HCT116 (cell line): ENCODE measurements around the gene ZDHHC14. TPM values are rescaled to one million over a fixed set of nuclear protein-coding genes. Genes with fewer than 3 reads are reported as not detected.

Source experiments
- ATAC-seq: fragments of 200-7000 bp; cut with Tn5 transposase; 2 replicates; pipeline ENCODE4 v1.9.1; 2020; ENCODE audit warnings: mild to moderate bottlenecking, moderate library complexity
- BruUV-seq: library from RNA; stranded (reverse); fragments of 400-500 nt; replicated peaks from 2 replicates; lab custom pipeline; 2021; lab: Mats Ljungman, UMichigan
- CTCF ChIA-PET: fragments of 300-600 bp; sonication (Branson Sonifier 250); formaldehyde crosslinking; loops from one replicate; lab custom pipeline; 2021; ENCODE audit warnings: antibody characterized with exemption; lab: Charles Lee
- POLR2A ChIA-PET: fragments of 300-600, 350-600 bp; sonication (Branson Sonifier 250); formaldehyde crosslinking; loops from one replicate; lab custom pipeline; 2021; ENCODE audit warnings: antibody characterized with exemption; lab: Charles Lee
- RAD21 ChIA-PET, 2 experiments: fragments of 300-600 bp; sonication (Branson Sonifier 250); formaldehyde crosslinking; loops; one replicate each; lab custom pipeline; 2023; ENCODE audit warnings: low total read pairs in 2 of 2; ENCODE audit not compliant: uncharacterized antibody in 2 of 2, unreplicated experiment in 2 of 2, low non-redundant PET in 1 of 2; lab: Charles Lee
- DNase-seq: peaks from one replicate; pipeline ENCODE4 v3.0.0-alpha.2; 2010; ENCODE audit warnings: low read depth, low spot score
- H2AFZ ChIP-seq: fragments of 200-600 bp; shearing (Covaris generic), sonication (generic); 2 replicates; pipeline ENCODE4 v1.6.1; 2017; ENCODE audit warnings: low read depth, mixed run types, mixed read lengths, antibody characterized with exemption, low read length; ENCODE audit not compliant: poor library complexity, severe bottlenecking
- H3K27ac ChIP-seq: 2 replicates; pipeline ENCODE4 v1.5.1; 2012; ENCODE audit warnings: low read depth, low read length
- H3K27me3 ChIP-seq: fragments of 200-600 bp; sonication (generic); 2 replicates; pipeline ENCODE4 v1.6.1; 2016; ENCODE audit warnings: mixed run types, low read length, mixed read lengths; ENCODE audit not compliant: insufficient read depth
- H3K36me3 ChIP-seq, 2 experiments: fragments of 200-500 bp in 1 of 2; fragments of 200-600 bp in 1 of 2; sonication (Bioruptor generic) in 1 of 2; sonication (generic) in 1 of 2; 2 replicates each; pipeline versions ENCODE4 v1.5.1 to v1.6.1; 2014 to 2016; ENCODE audit warnings: low read length in 2 of 2, inconsistent platforms in 1 of 2, mixed read lengths in 1 of 2, mixed run types in 1 of 2; ENCODE audit not compliant: insufficient read depth in 2 of 2, control insufficient read depth in 1 of 2
- H3K4me1 ChIP-seq, 2 experiments: fragments of 200-600 bp in 1 of 2; sonication (generic) in 1 of 2; 2 replicates each; pipeline versions ENCODE4 v1.5.1 to v1.6.1; 2012 to 2017; ENCODE audit warnings: low read length in 2 of 2, inconsistent platforms in 1 of 2, mild to moderate bottlenecking in 1 of 2, mixed read lengths in 1 of 2, mixed run types in 1 of 2, moderate library complexity in 1 of 2; ENCODE audit not compliant: insufficient read depth in 2 of 2, control insufficient read depth in 1 of 2
- H3K4me2 ChIP-seq: fragments of 200-600 bp; sonication (generic); 2 replicates; pipeline ENCODE4 v1.6.1; 2017; ENCODE audit warnings: mixed run types, low read length, mixed read lengths
- H3K4me3 ChIP-seq, 2 experiments: fragments of 200-600 bp in 1 of 2; sonication (generic) in 1 of 2; replicated peaks in 1 of 2; 2 replicates each; pipeline ENCODE4 v1.5.1; 2011 to 2016; ENCODE audit warnings: low read length in 2 of 2, control low read depth in 1 of 2, low read depth in 1 of 2, mild to moderate bottlenecking in 1 of 2, mixed read lengths in 1 of 2, mixed run types in 1 of 2
- H3K79me2 ChIP-seq: fragments of 200-600 bp; sonication (generic); 2 replicates; pipeline ENCODE4 v1.6.1; 2017; ENCODE audit warnings: mild to moderate bottlenecking, mixed run types, low read length, moderate library complexity, mixed read lengths; ENCODE audit not compliant: insufficient read depth
- H3K9ac ChIP-seq: fragments of 200-600 bp; sonication (generic); 2 replicates; pipeline ENCODE4 v1.6.1; 2016; ENCODE audit warnings: low read length, mixed read lengths
- H3K9me2 ChIP-seq: fragments of 200-600 bp; sonication (generic), shearing (Covaris generic); 2 replicates; pipeline ENCODE4 v1.6.1; 2017; ENCODE audit warnings: mixed run types, mild to moderate bottlenecking, moderate library complexity; ENCODE audit not compliant: insufficient read depth
- H3K9me3 ChIP-seq, 2 experiments: fragments of 200-500 bp in 1 of 2; fragments of 200-600 bp in 1 of 2; sonication (Bioruptor generic) in 1 of 2; sonication (generic) in 1 of 2; 2 replicates each; pipeline ENCODE4 v1.6.1; 2014 to 2017; ENCODE audit warnings: low read length in 2 of 2, mixed read lengths in 2 of 2, inconsistent platforms in 1 of 2, low read depth in 1 of 2, mild to moderate bottlenecking in 1 of 2, mixed run types in 1 of 2, moderate library complexity in 1 of 2; ENCODE audit not compliant: control insufficient read depth in 1 of 2, insufficient read depth in 1 of 2
- H4K20me1 ChIP-seq: fragments of 200-600 bp; sonication (generic), shearing (Covaris generic); 2 replicates; pipeline ENCODE4 v1.6.1; 2017; ENCODE audit warnings: mixed run types, mild to moderate bottlenecking, moderate library complexity; ENCODE audit not compliant: insufficient read depth
- CBX3 ChIP-seq: IDR thresholded peaks from 2 replicates; pipeline ENCODE4 v1.6.1; 2012; ENCODE audit warnings: low read depth
- EZH2phosphoT487 ChIP-seq: fragments of 200-600 bp; IDR thresholded peaks from 2 replicates; pipeline ENCODE4 v1.6.1; 2018; ENCODE audit warnings: antibody characterized with exemption, borderline replicate concordance
- FOSL1 ChIP-seq: IDR thresholded peaks from 2 replicates; pipeline ENCODE4 v1.6.1; 2012; ENCODE audit warnings: low read depth
- JUND ChIP-seq: IDR thresholded peaks from 2 replicates; pipeline ENCODE4 v1.6.1; 2012
- POLR2A ChIP-seq: IDR thresholded peaks from 2 replicates; pipeline ENCODE4 v1.7.0; 2011; ENCODE audit warnings: borderline replicate concordance; ENCODE audit not compliant: insufficient read depth, insufficient read length; ENCODE audit errors: extremely low read depth
- POLR2AphosphoS5 ChIP-seq: IDR thresholded peaks from 2 replicates; pipeline ENCODE4 v1.6.1; 2011; ENCODE audit warnings: mild to moderate bottlenecking, low read depth, low read length, moderate library complexity
- SIN3A ChIP-seq: IDR thresholded peaks from 2 replicates; pipeline ENCODE4 v1.6.1; 2012; ENCODE audit warnings: low read depth
- TCF7L2 ChIP-seq: IDR thresholded peaks from 2 replicates; pipeline ENCODE4 v1.7.0; 2011; ENCODE audit warnings: borderline replicate concordance, inconsistent platforms; ENCODE audit not compliant: insufficient read depth, insufficient read length; ENCODE audit errors: extremely low read depth
- YY1 ChIP-seq: IDR thresholded peaks from 2 replicates; pipeline ENCODE4 v1.6.1; 2011; ENCODE audit warnings: low read length, low read depth, moderate library complexity, mild to moderate bottlenecking; ENCODE audit not compliant: insufficient replicate concordance; ENCODE audit errors: extremely low read depth
- ZFX ChIP-seq: fragments of 450-650 bp; IDR thresholded peaks from 2 replicates; pipeline ENCODE4 v1.6.1; 2017
- intact Hi-C: fragments of 100-400 bp; cut with micrococcal nuclease; formaldehyde crosslinking; loops from 2 replicates; pipeline ENCODE4 v1.10.0; 2022
- total RNA-seq: library from RNA; stranded (reverse); gene quantifications from one replicate; pipeline ENCODE4 v1.2.1, GENCODE V29; 2021; ENCODE audit not compliant: unreplicated experiment
- TF ChIP-seq, protein P1 (sequence below): IDR thresholded peaks from 2 replicates; pipeline ENCODE4 v1.6.1; 2012; ENCODE audit warnings: low read depth
- TF ChIP-seq, protein P2 (sequence below): IDR thresholded peaks from 2 replicates; pipeline ENCODE4 v1.6.1; 2011; ENCODE audit warnings: mild to moderate bottlenecking, low read length, moderate library complexity; ENCODE audit not compliant: insufficient replicate concordance; ENCODE audit errors: extremely low read depth
- TF ChIP-seq, protein P3 (sequence below): IDR thresholded peaks from 2 replicates; pipeline ENCODE4 v1.6.1; 2012
- TF ChIP-seq, protein P4 (sequence below), 3 experiments: fragments of 200-600 bp in 1 of 3; sonication (generic) in 1 of 3; IDR thresholded peaks in 2 of 3; conservative IDR thresholded peaks in 1 of 3; 2 replicates each; pipeline ENCODE4 v1.5.1; 2012 to 2017; ENCODE audit warnings: low read depth in 2 of 3, low read length in 2 of 3, antibody characterized with exemption in 1 of 3, borderline replicate concordance in 1 of 3, control low read depth in 1 of 3, mild to moderate bottlenecking in 1 of 3, mixed read lengths in 1 of 3, mixed run types in 1 of 3, moderate library complexity in 1 of 3; ENCODE audit not compliant: insufficient read depth in 1 of 3
- TF ChIP-seq, protein P5 (sequence below): IDR thresholded peaks from 2 replicates; pipeline ENCODE4 v1.6.1; 2012

ZDHHC14 gene
- total RNA-seq, 1 experiment from 2014 or later: 5.3 TPM

DNA sequence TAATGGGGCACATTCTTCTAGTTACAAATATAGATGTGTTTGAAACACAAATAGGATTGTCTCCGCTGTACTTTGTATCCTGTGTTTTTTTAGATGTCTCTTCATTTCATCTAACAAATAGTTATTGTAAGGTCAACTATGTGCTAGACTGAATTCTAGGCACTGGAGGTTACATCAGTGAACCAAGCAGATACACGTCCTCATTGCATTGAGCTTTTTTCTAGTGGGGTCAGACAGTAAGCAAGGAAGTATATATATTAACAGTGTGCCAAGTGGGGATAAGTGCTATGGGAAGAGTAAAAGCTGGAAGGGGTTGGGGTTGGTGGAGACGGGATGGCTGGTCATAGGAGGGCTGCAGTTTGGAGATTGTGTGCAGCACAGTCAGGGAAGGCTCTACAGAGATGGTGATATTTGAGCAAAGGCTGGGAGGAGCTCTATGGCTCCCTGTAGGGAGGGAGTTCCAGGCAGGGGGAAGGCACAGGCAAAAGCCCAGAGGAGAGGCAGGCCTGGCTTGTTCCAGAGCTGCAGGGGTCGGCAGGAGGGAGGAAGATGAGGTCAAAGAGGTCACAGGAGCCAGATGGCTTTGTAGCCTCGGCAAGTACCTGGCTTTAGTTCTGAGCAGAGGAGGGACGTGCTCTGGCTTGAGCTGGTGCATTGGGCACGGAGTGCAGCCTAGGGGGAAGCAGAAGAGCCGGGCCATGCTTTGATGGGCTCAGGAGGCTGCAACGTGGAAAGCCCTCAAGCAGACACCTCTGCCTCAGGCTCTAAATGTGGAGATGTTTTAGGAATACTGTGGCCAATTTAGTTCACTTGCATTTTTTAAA is 152.3 kb downstream of the ZDHHC14 start (continued):
- TF ChIP-seq, protein P1, sequence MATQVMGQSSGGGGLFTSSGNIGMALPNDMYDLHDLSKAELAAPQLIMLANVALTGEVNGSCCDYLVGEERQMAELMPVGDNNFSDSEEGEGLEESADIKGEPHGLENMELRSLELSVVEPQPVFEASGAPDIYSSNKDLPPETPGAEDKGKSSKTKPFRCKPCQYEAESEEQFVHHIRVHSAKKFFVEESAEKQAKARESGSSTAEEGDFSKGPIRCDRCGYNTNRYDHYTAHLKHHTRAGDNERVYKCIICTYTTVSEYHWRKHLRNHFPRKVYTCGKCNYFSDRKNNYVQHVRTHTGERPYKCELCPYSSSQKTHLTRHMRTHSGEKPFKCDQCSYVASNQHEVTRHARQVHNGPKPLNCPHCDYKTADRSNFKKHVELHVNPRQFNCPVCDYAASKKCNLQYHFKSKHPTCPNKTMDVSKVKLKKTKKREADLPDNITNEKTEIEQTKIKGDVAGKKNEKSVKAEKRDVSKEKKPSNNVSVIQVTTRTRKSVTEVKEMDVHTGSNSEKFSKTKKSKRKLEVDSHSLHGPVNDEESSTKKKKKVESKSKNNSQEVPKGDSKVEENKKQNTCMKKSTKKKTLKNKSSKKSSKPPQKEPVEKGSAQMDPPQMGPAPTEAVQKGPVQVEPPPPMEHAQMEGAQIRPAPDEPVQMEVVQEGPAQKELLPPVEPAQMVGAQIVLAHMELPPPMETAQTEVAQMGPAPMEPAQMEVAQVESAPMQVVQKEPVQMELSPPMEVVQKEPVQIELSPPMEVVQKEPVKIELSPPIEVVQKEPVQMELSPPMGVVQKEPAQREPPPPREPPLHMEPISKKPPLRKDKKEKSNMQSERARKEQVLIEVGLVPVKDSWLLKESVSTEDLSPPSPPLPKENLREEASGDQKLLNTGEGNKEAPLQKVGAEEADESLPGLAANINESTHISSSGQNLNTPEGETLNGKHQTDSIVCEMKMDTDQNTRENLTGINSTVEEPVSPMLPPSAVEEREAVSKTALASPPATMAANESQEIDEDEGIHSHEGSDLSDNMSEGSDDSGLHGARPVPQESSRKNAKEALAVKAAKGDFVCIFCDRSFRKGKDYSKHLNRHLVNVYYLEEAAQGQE: no peak

DNA sequence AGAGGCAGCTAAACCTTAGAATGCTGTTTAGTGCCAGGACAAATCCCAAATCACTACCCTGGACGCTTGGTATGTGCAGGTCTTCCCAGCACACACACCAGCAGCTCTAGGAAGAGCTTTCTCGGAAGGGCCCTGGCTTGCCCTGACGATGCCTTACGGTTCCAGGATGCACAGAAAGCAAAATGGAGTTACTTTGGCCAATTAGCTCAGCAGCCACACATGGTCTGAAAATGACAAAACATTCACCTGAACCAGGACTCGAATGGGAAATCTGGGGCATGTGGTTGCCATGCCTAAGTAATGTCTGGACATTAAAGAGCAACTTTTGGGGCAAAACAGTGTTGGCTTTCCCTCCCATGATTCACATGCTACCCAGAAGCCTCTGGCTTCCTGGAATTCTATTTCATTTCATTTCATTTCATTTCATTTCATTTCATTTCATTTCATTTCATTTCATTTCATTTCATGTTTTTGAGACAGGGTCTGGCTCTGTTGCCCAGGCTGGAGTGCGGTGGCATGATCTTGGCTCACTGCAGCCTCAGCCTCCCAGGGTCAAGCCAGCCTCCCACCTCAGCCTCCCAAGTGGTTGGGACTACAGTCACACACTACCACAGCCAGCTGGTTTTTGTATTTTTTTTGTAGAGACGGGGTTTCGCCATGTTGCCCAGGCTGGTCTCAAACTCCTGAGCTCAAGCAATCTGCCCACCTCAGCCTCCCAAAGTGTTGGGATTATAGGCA is 153.3 kb downstream of the ZDHHC14 start:
- ChIA-PET RAD21 (no interaction called here), POLR2A (no interaction called here), CTCF (no interaction called here)
- H3K79me2 ChIP-seq: no peaks in the 10 kb centered on the region
- intact Hi-C loops: no loop called here
- no peak overlapping the region for H3K27ac ChIP-seq
- H3K4me1 ChIP-seq: peaks cover 16 to 42% of the 10 kb centered on the region in 2 experiments
- no peak for DNase-seq
- no TSS peak for BruUV-seq
- no peaks in the 10 kb centered on the region for H3K9me2 ChIP-seq
- no peak overlapping the region for H3K9ac ChIP-seq
- no peaks in the 10 kb centered on the region for H3K36me3 ChIP-seq
- H3K4me2 ChIP-seq: no peak overlapping the region
- H3K27me3 ChIP-seq: no peaks in the 10 kb centered on the region
- no peaks in the 10 kb centered on the region for H3K9me3 ChIP-seq
- ATAC-seq: no peak
- H3K4me3 ChIP-seq: no peak overlapping the region
- H2AFZ ChIP-seq: no peak overlapping the region
- no peaks in the 10 kb centered on the region for H4K20me1 ChIP-seq
- TF ChIP-seq, protein P2, sequence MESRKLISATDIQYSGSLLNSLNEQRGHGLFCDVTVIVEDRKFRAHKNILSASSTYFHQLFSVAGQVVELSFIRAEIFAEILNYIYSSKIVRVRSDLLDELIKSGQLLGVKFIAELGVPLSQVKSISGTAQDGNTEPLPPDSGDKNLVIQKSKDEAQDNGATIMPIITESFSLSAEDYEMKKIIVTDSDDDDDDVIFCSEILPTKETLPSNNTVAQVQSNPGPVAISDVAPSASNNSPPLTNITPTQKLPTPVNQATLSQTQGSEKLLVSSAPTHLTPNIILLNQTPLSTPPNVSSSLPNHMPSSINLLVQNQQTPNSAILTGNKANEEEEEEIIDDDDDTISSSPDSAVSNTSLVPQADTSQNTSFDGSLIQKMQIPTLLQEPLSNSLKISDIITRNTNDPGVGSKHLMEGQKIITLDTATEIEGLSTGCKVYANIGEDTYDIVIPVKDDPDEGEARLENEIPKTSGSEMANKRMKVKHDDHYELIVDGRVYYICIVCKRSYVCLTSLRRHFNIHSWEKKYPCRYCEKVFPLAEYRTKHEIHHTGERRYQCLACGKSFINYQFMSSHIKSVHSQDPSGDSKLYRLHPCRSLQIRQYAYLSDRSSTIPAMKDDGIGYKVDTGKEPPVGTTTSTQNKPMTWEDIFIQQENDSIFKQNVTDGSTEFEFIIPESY: no peak
- TF ChIP-seq EZH2phosphoT487 (no peak), SIN3A (no peak), ZFX (no peak), TCF7L2 (no peak), YY1 (no peak), CBX3 (no peak), JUND (no peak), FOSL1 (no peak), POLR2A (no peak), POLR2AphosphoS5 (no peak)
- TF ChIP-seq, protein P3, sequence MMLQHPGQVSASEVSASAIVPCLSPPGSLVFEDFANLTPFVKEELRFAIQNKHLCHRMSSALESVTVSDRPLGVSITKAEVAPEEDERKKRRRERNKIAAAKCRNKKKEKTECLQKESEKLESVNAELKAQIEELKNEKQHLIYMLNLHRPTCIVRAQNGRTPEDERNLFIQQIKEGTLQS: no peak
- TF ChIP-seq, protein P4, sequence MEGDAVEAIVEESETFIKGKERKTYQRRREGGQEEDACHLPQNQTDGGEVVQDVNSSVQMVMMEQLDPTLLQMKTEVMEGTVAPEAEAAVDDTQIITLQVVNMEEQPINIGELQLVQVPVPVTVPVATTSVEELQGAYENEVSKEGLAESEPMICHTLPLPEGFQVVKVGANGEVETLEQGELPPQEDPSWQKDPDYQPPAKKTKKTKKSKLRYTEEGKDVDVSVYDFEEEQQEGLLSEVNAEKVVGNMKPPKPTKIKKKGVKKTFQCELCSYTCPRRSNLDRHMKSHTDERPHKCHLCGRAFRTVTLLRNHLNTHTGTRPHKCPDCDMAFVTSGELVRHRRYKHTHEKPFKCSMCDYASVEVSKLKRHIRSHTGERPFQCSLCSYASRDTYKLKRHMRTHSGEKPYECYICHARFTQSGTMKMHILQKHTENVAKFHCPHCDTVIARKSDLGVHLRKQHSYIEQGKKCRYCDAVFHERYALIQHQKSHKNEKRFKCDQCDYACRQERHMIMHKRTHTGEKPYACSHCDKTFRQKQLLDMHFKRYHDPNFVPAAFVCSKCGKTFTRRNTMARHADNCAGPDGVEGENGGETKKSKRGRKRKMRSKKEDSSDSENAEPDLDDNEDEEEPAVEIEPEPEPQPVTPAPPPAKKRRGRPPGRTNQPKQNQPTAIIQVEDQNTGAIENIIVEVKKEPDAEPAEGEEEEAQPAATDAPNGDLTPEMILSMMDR (IDR thresholded peaks at IDR 0.05 in 2 of 3, conservative IDR thresholded peaks at IDR 0.05 in 1 of 3; ENCODE audit: borderline replicate concordance in 1 of 3, insufficient read depth in 1 of 3, low read depth in 2 of 3, low read length in 2 of 3): no peak
- TF ChIP-seq, protein P5, sequence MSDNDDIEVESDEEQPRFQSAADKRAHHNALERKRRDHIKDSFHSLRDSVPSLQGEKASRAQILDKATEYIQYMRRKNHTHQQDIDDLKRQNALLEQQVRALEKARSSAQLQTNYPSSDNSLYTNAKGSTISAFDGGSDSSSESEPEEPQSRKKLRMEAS: no peak
